Measurements from ENCODE around the gene GRIK2. TPM values are rescaled to one million over a fixed set of nuclear protein-coding genes. Genes with fewer than 3 reads are reported as not detected.

The GRIK2 gene
- total RNA-seq, 1 experiment from 2014 or later = 6.6 TPM

DNA sequence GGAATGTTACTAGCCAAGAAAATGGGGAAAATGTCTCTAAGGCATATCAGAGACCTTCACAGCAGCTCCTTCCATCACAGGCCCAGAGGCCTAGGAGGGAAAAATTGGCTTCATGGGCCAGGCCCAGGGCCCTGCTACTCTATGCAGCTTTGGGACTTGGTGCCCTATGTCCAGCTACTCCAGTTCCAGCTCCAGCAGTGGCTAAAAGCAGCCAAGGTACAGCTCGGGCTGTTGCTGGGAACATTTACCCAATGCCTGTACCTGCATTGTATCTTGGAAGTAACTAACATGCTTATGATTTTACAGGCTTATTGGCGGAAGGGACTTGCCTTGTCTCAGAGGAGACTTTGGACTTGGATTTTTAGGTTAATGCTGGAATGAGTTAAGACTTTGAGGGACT, 390.6 kb downstream of the GRIK2 start:
- TF ChIP-seq TCF7L2 (IDR thresholded peaks at IDR 0.05; ENCODE audit: low read depth, low read length) (no peak), POLR2AphosphoS5 (IDR thresholded peaks at IDR 0.05; ENCODE audit: low read depth, low read length) (no peak)
- TF ChIP-seq, protein P1, sequence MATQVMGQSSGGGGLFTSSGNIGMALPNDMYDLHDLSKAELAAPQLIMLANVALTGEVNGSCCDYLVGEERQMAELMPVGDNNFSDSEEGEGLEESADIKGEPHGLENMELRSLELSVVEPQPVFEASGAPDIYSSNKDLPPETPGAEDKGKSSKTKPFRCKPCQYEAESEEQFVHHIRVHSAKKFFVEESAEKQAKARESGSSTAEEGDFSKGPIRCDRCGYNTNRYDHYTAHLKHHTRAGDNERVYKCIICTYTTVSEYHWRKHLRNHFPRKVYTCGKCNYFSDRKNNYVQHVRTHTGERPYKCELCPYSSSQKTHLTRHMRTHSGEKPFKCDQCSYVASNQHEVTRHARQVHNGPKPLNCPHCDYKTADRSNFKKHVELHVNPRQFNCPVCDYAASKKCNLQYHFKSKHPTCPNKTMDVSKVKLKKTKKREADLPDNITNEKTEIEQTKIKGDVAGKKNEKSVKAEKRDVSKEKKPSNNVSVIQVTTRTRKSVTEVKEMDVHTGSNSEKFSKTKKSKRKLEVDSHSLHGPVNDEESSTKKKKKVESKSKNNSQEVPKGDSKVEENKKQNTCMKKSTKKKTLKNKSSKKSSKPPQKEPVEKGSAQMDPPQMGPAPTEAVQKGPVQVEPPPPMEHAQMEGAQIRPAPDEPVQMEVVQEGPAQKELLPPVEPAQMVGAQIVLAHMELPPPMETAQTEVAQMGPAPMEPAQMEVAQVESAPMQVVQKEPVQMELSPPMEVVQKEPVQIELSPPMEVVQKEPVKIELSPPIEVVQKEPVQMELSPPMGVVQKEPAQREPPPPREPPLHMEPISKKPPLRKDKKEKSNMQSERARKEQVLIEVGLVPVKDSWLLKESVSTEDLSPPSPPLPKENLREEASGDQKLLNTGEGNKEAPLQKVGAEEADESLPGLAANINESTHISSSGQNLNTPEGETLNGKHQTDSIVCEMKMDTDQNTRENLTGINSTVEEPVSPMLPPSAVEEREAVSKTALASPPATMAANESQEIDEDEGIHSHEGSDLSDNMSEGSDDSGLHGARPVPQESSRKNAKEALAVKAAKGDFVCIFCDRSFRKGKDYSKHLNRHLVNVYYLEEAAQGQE (IDR thresholded peaks at IDR 0.05; ENCODE audit: insufficient read depth in 1 of 2, low read depth in 2 of 2, low read length in 1 of 2) = no peak
- no peaks in the 10 kb centered on the region for H3K4me1 ChIP-seq (ENCODE audit: control insufficient read depth, insufficient read depth, low read length)
- H3K36me3 ChIP-seq (ENCODE audit: control insufficient read depth, insufficient read depth, low read length) = no peaks in the 10 kb centered on the region
- H3K9me3 ChIP-seq (ENCODE audit: control insufficient read depth, insufficient read depth, low read depth, low read length) = no peaks in the 10 kb centered on the region
- DNase-seq (ENCODE audit: low read depth, low spot score) = no peak
- H3K27me3 ChIP-seq (ENCODE audit: control insufficient read depth, insufficient read depth, low read length) = no peaks in the 10 kb centered on the region
- intact Hi-C loops (cut with micrococcal nuclease; ENCODE audit: unreplicated experiment) (no loop called here), in situ Hi-C loops (cut with HindIII; ENCODE audit: low pct_unique_long_range_greater_than_20kb, low sequenced_read_pairs) (no loop called here)
- no peak overlapping the region for H3K4me3 ChIP-seq (ENCODE audit: low read depth in 2 of 2, low read length in 2 of 2)
- no peak overlapping the region for H3K27ac ChIP-seq (ENCODE audit: low read length)
- no peak for ATAC-seq
- ChIA-PET POLR2A (no interaction called here), CTCF (no interaction called here)
- no TSS peak for BruUV-seq (replicated peaks)

DNA sequence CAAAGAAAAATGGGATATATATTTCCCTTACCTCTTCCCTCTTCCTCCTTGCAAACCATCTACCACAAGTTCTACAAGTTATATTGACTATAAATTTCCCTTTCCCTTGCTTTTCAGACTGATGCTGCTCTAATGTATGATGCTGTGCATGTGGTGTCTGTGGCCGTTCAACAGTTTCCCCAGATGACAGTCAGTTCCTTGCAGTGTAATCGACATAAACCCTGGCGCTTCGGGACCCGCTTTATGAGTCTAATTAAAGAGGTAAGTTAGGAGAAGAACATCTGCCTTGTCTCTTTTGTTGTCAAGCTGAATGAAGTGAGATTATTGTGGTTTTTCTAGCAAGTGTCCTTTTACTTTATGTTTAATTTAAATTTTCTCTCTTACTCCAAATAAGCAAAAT, 406.0 kb downstream of the GRIK2 start:
- H3K9me3 ChIP-seq (ENCODE audit: control insufficient read depth, insufficient read depth, low read depth, low read length) = no peaks in the 10 kb centered on the region
- ChIA-PET CTCF (no interaction called here), POLR2A (no interaction called here)
- DNase-seq (ENCODE audit: low read depth, low spot score) (no peak), ATAC-seq (no peak)
- H3K27me3 ChIP-seq (ENCODE audit: control insufficient read depth, insufficient read depth, low read length) = no peaks in the 10 kb centered on the region
- H3K4me3 ChIP-seq (ENCODE audit: low read depth in 2 of 2, low read length in 2 of 2) = no peak overlapping the region
- intact Hi-C loops (cut with micrococcal nuclease; ENCODE audit: unreplicated experiment) = no loop called here
- no peaks in the 10 kb centered on the region for H3K4me1 ChIP-seq (ENCODE audit: control insufficient read depth, insufficient read depth, low read length)
- BruUV-seq (replicated peaks) = no TSS peak
- H3K36me3 ChIP-seq (ENCODE audit: control insufficient read depth, insufficient read depth, low read length) = no peaks in the 10 kb centered on the region
- H3K27ac ChIP-seq (ENCODE audit: low read length) = no peak overlapping the region
- TF ChIP-seq, protein P1 (IDR thresholded peaks at IDR 0.05; ENCODE audit: insufficient read depth in 1 of 2, low read depth in 2 of 2, low read length in 1 of 2) = no peak
- TF ChIP-seq, protein P2, sequence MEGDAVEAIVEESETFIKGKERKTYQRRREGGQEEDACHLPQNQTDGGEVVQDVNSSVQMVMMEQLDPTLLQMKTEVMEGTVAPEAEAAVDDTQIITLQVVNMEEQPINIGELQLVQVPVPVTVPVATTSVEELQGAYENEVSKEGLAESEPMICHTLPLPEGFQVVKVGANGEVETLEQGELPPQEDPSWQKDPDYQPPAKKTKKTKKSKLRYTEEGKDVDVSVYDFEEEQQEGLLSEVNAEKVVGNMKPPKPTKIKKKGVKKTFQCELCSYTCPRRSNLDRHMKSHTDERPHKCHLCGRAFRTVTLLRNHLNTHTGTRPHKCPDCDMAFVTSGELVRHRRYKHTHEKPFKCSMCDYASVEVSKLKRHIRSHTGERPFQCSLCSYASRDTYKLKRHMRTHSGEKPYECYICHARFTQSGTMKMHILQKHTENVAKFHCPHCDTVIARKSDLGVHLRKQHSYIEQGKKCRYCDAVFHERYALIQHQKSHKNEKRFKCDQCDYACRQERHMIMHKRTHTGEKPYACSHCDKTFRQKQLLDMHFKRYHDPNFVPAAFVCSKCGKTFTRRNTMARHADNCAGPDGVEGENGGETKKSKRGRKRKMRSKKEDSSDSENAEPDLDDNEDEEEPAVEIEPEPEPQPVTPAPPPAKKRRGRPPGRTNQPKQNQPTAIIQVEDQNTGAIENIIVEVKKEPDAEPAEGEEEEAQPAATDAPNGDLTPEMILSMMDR (IDR thresholded peaks at IDR 0.05) = no peak
- TF ChIP-seq SIN3A (IDR thresholded peaks at IDR 0.05; ENCODE audit: borderline replicate concordance, insufficient read depth, low read depth, low read length) = no peak
- TF ChIP-seq POLR2AphosphoS5 (IDR thresholded peaks at IDR 0.05; ENCODE audit: low read depth, low read length) = no peak
- TF ChIP-seq TCF7L2 (IDR thresholded peaks at IDR 0.05; ENCODE audit: low read depth, low read length) = no peak
- in situ Hi-C loops (cut with HindIII; ENCODE audit: low pct_unique_long_range_greater_than_20kb, low sequenced_read_pairs) = no loop called here
